ENCODE measurements around the gene SYT1.

Gene SYT1

GRCh38 chr12:79298506-79298905 is 433.9 kb downstream of the SYT1 start:
- DNase-seq (ENCODE audit: extremely low spot score) = no peak
- ChIA-PET POLR2A (no interaction called here), CTCF (interaction anchor here (1.5 kb wide), 1 partner anchor 15 kb away, joined by 4 read pairs; no protein-coding TSS in a partner anchor)
- TF ChIP-seq, protein P1, sequence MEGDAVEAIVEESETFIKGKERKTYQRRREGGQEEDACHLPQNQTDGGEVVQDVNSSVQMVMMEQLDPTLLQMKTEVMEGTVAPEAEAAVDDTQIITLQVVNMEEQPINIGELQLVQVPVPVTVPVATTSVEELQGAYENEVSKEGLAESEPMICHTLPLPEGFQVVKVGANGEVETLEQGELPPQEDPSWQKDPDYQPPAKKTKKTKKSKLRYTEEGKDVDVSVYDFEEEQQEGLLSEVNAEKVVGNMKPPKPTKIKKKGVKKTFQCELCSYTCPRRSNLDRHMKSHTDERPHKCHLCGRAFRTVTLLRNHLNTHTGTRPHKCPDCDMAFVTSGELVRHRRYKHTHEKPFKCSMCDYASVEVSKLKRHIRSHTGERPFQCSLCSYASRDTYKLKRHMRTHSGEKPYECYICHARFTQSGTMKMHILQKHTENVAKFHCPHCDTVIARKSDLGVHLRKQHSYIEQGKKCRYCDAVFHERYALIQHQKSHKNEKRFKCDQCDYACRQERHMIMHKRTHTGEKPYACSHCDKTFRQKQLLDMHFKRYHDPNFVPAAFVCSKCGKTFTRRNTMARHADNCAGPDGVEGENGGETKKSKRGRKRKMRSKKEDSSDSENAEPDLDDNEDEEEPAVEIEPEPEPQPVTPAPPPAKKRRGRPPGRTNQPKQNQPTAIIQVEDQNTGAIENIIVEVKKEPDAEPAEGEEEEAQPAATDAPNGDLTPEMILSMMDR (IDR thresholded peaks at IDR 0.05; ENCODE audit: control extremely low read depth, extremely low read depth, low read depth, missing control alignments) = no peak

DNA sequence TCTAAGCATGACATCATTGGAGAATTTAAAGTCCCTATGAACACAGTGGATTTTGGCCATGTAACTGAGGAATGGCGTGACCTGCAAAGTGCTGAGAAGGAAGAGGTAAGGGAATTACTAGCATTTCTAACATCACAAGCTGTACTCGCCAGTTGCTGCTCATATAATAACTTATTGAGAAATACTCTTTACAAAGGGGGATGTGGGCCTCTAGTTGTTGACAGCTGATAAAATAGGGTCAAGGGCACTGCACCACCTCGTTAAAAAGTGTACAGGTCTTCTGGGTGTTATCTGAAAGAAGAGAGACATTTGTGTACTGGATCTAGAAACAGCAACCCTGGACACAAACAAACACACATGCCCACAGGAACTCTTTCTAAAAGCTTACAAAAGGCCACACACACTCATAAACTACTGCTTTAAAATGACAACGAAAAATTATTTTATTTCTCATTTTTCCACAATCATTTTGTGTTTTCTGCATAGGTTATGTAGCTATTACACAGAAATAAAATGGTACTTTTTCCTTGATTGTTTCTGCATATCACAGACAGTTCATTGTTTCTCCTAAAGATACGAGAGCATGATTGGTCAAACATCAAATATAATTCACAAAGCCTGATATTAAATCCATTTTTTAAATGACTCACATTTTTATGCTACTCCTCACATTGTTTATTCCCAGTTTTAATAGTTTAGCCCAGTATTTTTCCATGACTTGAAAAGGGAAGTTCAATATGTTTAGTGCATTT is 435.0 kb downstream of the SYT1 start:
- ChIA-PET CTCF (no interaction called here), POLR2A (no interaction called here)
- no peak for DNase-seq (ENCODE audit: extremely low spot score)
- TF ChIP-seq, protein P1 (IDR thresholded peaks at IDR 0.05; ENCODE audit: control extremely low read depth, extremely low read depth, low read depth, missing control alignments) = no peak

DNA sequence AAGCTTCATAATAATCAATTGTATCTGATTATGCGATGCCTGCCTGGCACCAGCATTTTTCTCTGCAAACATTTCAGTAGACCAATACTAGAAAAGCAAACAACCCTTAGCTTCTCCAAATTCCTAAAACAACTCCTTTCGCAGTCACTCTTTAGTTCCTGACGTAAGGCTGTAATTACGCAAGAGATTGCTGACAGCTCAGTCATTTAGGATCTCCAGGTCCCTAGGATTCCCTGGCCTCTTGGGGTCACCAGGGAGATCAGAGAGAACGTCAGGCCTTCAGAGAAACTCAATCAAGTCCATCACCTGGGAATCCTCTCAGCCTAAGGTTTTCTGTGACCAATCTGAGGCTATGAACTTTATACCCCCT is 435.6 kb downstream of the SYT1 start:
- ChIA-PET POLR2A (no interaction called here), CTCF (no interaction called here)
- no peak for DNase-seq (ENCODE audit: extremely low spot score)
- TF ChIP-seq, protein P1 (IDR thresholded peaks at IDR 0.05; ENCODE audit: control extremely low read depth, extremely low read depth, low read depth, missing control alignments) = no peak

DNA sequence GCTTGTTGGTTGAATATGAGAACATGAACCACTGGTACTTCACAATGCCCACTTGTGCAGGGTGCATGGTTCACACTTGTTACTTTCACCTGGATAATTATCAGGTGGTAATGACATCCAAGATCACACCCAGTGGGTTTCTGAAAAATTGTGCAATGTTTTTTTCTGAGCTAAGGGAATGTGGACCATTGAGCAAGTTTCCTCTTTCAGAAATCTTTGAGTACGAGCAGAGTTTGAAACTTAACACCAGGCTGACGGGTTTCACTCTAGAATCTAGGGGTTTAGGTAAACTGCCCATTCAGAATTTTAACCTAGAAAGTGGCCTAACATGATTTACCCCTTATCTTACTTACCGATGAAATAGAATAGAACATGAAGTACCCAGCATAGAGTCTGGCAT is 436.6 kb downstream of the SYT1 start:
- POLR2A ChIA-PET = no interaction called here
- TF ChIP-seq, protein P1 (IDR thresholded peaks at IDR 0.05; ENCODE audit: control extremely low read depth, extremely low read depth, low read depth, missing control alignments) = no peak
- DNase-seq (ENCODE audit: extremely low spot score) = no peak
- CTCF ChIA-PET = no interaction called here

DNA sequence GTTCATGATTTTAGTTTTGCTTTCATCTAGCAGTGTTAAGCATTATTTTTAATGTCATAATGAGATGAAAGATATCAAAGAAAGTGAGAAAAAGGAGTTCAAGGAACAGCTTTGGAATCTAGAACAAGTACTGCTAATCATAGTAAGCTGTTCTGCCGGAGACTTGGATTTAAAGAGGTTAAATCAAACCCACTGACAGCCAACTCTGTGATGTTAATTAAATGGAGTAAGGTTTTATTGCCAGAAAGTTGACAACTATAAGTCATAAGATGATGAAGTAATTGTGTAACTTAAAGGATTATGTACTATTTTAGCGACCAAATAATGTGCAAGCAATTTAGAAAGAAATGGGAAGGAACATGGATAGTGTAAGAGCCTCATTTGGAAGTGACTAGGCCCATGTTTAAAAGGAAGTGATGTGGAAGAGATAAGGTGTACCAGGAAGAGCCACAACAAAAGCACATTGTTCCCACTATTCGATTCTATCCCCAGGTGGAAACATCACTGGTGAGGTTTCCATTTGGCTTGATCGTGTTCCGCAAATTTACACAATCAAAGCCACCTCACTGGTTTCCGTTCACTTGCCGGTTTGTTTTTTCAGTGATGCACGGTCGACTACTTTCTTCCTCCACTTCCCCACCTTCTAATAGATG is 437.7 kb downstream of the SYT1 start:
- TF ChIP-seq, protein P1 (IDR thresholded peaks at IDR 0.05; ENCODE audit: control extremely low read depth, extremely low read depth, low read depth, missing control alignments) = no peak
- ChIA-PET POLR2A (no interaction called here), CTCF (no interaction called here)
- no peak for DNase-seq (ENCODE audit: extremely low spot score)

GRCh38 chr12:79307340-79307739 is 442.8 kb downstream of the SYT1 start:
- DNase-seq (ENCODE audit: extremely low spot score) = no peak
- ChIA-PET CTCF (interaction anchor here (1.0 kb wide), 1 partner anchor 10 kb away, joined by 3 read pairs; no protein-coding TSS in a partner anchor), POLR2A (no interaction called here)
- TF ChIP-seq, protein P1 (IDR thresholded peaks at IDR 0.05; ENCODE audit: control extremely low read depth, extremely low read depth, low read depth, missing control alignments) = no peak
